NCI-H510A (cell line): ENCODE measurements around the gene IL27RA.
A peak's percentile ranks its signal among the peaks of the same experiment; 100 is the strongest.

Experiments
- DNase-seq: peaks from one replicate; lab custom pipeline; 2025; lab: John Stamatoyannopoulos, UW

Gene IL27RA

GRCh38 chr19:14088634-14089411 lies 57.3 kb downstream of the IL27RA start:
- DNase-seq: no peak

GRCh38 chr19:14089412-14089661 lies 57.8 kb downstream of the IL27RA start:
- DNase-seq: no peak

GRCh38 chr19:14089662-14090508 lies 58.3 kb downstream of the IL27RA start:
- DNase-seq: peak; percentile 31

GRCh38 chr19:14090509-14091080 lies 59.0 kb downstream of the IL27RA start, which contains the start of gene SAMD1:
SAMD1 (minus strand) TSS chr19:14090751.
- peak; percentile 90 for DNase-seq

GRCh38 chr19:14091081-14091812 lies 59.7 kb downstream of the IL27RA start:
- peak; percentile 90 for DNase-seq

GRCh38 chr19:14091813-14092462 lies 60.4 kb downstream of the IL27RA start:
- DNase-seq: no peak

GRCh38 chr19:14093117-14093823 lies 61.7 kb downstream of the IL27RA start:
- no peak for DNase-seq

GRCh38 chr19:14094854-14095253 lies 63.3 kb downstream of the IL27RA start:
- no peak for DNase-seq

- DNase-seq: no peak
Observed at GRCh38 chr19:14096272-14096992, 64.9 kb downstream of the IL27RA start.

- no peak for DNase-seq
Observed at GRCh38 chr19:14097532-14098151, 66.1 kb downstream of the IL27RA start.

GRCh38 chr19:14101003-14101545 lies 69.5 kb downstream of the IL27RA start:
- DNase-seq: no peak

GRCh38 chr19:14102102-14102696 lies 70.6 kb downstream of the IL27RA start:
- no peak for DNase-seq

GRCh38 chr19:14102756-14103155 lies 71.2 kb downstream of the IL27RA start:
- DNase-seq: no peak
